Measurements from ENCODE around the gene MTMR12.

DNA sequence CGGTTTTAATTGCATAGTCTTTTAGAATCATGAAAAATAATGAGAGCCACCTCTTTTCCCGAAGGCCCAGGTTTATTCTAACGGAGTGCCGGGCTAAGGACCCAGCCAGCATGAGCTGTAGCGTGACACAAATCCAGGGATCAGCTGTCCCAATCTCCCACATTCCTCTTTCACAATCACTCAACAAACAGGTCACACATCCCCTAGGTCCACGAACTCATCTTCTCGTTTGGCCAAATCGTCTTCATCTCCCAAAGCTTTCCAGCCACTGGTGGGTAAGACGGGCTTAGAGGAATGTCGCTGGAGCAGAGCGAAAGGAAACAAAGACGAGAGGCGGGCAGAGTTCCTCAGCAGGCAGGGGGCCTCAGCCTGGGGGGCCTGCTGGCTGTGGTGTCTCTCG, 83.2 kb downstream of the MTMR12 start:
- TF ChIP-seq, protein P1, sequence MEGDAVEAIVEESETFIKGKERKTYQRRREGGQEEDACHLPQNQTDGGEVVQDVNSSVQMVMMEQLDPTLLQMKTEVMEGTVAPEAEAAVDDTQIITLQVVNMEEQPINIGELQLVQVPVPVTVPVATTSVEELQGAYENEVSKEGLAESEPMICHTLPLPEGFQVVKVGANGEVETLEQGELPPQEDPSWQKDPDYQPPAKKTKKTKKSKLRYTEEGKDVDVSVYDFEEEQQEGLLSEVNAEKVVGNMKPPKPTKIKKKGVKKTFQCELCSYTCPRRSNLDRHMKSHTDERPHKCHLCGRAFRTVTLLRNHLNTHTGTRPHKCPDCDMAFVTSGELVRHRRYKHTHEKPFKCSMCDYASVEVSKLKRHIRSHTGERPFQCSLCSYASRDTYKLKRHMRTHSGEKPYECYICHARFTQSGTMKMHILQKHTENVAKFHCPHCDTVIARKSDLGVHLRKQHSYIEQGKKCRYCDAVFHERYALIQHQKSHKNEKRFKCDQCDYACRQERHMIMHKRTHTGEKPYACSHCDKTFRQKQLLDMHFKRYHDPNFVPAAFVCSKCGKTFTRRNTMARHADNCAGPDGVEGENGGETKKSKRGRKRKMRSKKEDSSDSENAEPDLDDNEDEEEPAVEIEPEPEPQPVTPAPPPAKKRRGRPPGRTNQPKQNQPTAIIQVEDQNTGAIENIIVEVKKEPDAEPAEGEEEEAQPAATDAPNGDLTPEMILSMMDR (conservative IDR thresholded peaks at IDR 0.05 in 1 of 2, IDR thresholded peaks at IDR 0.05 in 1 of 2; ENCODE audit: low read depth in 1 of 2, low read length in 2 of 2), result no peak
- TF ChIP-seq EZH2 (IDR thresholded peaks at IDR 0.05; ENCODE audit: low read length, missing control alignments), result no peak

All from fibroblast of lung (primary cell).